ENCODE measurements around the gene VPS18.
"Not testable (repeated sequence)": the region's sequence is repeated elsewhere in the genome, so short reads cannot be mapped to it uniquely, and the experiment has no call there.

The VPS18 gene, protein sequence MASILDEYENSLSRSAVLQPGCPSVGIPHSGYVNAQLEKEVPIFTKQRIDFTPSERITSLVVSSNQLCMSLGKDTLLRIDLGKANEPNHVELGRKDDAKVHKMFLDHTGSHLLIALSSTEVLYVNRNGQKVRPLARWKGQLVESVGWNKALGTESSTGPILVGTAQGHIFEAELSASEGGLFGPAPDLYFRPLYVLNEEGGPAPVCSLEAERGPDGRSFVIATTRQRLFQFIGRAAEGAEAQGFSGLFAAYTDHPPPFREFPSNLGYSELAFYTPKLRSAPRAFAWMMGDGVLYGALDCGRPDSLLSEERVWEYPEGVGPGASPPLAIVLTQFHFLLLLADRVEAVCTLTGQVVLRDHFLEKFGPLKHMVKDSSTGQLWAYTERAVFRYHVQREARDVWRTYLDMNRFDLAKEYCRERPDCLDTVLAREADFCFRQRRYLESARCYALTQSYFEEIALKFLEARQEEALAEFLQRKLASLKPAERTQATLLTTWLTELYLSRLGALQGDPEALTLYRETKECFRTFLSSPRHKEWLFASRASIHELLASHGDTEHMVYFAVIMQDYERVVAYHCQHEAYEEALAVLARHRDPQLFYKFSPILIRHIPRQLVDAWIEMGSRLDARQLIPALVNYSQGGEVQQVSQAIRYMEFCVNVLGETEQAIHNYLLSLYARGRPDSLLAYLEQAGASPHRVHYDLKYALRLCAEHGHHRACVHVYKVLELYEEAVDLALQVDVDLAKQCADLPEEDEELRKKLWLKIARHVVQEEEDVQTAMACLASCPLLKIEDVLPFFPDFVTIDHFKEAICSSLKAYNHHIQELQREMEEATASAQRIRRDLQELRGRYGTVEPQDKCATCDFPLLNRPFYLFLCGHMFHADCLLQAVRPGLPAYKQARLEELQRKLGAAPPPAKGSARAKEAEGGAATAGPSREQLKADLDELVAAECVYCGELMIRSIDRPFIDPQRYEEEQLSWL

DNA sequence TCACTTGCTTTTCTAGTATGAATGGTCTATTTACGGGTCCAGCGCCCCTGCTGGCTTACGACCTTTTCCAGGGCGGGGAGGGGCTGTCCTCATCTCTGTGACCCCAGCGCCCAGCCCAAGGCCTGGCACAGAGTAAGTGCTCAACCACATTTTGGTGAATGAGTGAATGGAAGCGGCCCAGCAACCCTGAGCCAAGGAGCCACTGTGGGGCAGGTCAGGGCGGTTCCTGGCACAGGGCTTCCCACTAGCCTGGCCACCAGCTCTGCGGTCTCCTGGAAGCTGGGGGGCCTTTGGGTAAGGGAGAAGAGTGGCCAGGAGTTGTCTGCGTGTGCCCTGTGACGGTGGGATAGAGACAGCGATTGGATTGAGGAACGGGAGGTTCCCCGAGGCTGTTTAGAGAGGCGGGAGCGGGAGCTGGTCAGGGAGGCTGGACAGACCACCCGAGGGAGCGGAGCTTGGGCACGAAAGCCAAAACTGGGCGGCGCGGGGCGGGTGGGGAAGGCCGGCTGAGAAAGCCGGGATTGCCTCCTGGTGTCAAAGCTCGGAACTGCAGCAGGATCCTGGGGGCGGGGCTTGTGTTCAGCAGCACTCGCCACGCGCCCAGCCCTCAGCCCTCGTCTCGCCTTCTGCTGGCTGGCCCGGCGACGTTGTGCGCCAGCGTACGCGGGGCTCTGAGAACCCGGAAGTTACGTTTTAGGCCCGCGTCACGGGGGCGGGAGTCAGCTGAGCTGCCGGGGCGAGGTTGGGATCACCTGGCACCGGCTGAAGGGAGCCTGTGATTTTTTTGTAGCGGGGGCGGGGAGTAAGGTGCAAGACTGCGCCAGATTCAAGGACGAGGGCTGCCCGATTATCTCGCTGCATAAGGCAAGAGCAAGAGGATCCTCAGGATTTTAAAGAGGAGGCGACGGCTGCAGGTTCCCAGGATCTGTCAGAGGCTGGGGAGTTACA is at the start of gene VPS18:
VPS18 (plus strand) TSS at position 718 of the 948 bp plus-strand sequence. CDS start 319 bp downstream, outside the sequence.
- DNase-seq: peak; percentile 91 to 97

DNA sequence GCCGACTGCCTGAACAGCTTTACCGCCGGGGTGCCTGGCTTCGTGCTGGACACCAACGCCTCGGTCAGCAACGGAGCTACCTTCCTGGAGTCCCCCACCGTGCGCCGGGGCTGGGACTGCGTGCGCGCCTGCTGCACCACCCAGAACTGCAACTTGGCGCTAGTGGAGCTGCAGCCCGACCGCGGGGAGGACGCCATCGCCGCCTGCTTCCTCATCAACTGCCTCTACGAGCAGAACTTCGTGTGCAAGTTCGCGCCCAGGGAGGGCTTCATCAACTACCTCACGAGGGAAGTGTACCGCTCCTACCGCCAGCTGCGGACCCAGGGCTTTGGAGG is 49.6 kb upstream of the VPS18 start:
- DNase-seq: no peak

DNA sequence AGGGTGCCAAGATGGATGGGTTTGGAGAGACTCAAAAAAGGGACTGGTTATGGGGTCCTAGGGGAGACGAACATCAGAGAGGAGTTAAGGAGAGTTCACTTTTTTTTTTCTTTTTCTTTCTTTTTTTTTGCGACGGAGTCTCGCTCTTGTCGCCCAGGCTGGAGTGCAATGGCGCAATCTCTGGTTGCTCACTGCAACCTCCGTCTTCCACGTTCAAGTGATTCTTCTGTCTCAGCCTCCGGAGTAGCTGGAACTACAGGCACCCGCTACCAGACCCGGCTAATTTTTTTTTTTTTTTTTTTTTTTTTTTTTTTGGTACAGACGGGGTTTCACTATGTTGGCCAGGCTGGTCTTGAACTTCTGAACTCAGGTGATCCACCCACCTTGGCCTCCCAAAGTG is 49.2 kb upstream of the VPS18 start:
- DNase-seq: no peak

DNA sequence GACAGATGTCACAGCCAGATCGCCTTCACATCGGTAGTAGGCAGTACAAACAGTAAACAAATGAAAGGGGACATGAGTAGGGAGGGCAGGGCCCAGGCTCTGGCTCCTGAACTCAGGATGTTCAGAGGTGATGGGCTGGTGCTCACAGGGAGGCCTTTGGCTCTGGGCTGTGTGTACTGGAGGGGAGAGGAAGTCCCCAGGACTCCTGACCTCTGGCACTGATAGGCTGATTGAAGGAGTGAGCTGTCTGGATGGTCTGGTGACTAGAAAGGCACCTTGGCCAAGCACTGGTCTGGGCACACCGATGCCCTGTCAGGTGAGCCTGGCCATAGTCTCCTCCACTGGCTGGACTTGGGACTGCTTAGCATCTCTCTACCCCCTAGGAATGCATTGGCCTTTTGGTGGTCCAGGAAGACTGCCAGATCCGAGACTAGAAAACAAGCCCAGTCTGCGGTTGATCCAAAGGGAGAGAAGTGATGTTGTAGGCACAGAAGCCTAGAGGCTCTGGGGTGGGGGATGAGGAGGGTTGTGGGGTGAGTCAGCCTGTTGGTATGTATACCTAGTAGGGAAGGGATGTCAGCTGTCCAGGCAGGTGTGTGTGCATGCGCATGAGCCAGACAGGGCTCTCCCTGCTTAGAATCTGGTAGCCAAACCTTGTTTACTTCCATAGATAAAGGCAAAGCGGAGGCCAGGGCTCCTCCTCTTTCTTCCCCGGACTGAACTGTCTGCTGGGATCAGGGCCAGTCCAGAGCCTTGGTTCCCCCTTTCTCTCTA is 48.6 kb upstream of the VPS18 start:
- no peak for DNase-seq

DNA sequence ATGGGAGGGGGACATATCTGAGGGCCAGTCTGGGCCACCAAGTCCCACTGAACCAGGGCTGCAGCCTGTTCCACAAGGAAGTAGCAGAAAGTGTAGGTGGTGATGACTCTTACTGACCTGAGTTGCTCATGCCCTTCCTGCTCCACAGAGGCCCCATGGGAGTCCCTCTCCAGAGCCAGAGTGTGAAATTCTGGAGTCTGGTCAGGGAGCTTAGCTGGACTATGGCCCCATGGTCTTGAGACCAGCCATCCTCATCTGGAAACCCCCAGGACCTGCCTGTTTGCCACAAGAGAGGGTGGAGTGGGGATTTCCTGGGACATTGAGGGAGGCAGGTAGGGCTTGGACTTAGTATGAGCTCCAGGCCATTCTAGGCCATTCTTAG is 47.4 kb upstream of the VPS18 start:
- no peak for DNase-seq

DNA sequence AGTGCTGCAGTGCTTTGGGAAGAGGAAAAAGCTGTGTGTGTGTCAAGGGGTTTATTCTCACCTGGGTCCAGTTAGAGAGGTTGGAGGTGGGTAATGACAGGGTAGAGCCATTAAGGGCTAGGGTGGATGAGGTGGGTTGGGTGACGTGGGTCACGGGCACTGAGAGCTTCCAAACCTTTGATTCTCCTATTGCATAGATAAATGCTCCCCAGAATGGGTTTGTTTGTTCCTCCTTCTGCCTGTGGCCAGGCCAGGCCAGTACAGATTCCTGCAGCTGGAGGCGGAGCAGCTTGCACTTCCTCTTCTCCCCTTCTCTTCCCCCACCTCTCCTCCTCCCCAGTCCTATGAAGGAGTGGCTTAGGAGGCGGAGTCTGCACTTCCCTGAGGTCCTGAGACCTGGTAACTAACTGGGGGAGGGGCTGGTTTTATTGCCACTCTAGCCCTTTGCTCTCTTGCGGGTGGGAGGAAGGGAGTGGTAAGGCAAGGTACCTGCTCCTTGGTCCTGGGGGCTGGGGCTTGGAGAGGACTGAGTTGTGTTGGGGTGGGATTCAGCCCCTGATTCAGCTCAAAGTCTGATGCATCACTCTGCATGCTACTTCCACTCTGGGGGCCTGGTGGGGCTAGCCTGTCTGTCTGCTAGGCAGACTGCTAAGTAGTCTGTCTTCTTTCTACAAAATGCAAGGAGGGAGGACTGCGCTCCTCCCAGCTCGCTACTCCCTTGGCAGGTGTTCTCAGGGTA is 46.9 kb upstream of the VPS18 start:
- DNase-seq: peak; percentile 27 to 43

DNA sequence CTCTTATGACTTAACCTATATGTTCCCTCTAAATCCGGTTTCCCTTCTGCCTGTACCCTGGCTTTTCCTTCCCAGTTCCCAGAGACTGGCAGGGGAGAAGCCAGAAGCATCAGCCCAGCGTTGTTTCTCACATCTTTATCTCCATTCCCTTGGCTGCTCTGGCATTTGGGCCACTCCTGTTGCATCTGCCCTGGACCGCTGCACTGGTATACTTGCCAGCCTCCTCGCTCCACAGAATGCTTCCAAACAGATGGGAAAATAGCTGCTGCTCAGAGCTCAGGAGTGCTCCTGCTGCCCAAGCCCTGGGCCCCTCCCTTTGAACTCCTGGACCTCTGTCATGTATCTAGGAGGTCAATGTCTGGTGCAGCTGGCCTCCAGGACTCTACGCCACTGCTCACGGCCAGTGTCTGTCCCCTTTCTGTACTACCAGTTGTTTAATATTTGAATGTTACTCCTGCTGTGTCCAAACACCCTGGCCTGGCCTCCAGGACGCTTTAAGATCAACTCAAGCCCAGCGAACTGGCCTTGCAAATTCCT is 43.6 kb upstream of the VPS18 start:
- peak; percentile 54 to 72 for DNase-seq

DNA sequence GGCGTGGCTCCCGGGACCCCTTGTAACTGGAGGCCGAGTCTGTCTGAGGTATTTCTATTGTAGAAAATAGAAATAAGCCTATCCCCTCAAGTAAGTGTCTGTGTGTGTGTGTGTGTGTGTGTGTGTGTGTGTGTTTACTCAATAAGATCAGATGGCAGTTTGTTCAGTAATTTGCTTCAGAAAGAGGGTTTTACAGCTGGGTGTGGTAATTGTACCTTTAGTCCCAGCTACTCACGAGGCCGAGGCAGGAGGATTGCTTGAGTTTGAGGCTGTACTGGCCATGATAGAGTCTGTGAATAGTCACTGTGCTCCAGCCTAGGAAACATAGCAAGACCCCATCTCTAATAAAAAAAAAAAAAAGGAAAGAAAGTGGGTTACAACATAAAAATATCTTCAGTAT is 41.7 kb upstream of the VPS18 start:
- DNase-seq: no peak

DNA sequence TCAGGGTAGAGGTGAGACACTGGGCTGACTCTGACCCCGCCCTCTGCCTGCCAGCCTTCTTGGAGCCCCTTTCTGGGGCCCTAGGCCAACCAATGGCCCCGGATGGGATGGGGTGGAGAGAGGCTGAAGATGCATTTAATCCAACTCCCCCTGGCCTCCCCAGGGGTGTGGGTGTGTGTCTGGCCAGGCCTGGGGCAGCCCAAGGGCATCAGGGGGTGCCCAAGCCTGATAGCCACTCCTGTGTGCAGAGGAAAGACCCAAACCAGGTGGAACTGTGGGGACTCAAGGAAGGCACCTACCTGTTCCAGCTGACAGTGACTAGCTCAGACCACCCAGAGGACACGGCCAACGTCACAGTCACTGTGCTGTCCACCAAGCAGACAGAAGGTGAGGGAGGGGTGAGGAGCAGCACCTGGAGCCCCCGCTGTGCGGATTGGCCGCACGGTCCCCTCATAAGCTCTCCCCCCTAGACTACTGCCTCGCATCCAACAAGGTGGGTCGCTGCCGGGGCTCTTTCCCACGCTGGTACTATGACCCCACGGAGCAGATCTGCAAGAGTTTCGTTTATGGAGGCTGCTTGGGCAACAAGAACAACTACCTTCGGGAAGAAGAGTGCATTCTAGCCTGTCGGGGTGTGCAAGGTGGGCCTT is 40.9 kb upstream of the VPS18 start:
- DNase-seq: no peak

DNA sequence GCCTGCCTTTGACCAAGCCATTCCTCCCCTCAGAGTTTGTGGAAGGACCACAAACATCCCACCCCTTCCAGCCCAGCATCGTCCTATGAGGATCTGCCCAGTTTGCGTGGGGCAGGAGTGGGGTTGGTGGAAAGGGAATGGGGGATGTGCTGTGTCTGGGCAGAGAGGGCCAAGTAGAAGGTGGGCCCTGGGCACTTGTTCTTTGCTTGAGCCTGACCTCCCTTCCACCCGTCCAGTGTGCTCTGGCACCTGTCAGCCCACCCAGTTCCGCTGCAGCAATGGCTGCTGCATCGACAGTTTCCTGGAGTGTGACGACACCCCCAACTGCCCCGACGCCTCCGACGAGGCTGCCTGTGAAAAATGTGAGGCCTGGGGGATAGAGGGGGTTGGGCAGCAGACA is 40.1 kb upstream of the VPS18 start:
- no peak for DNase-seq

DNA sequence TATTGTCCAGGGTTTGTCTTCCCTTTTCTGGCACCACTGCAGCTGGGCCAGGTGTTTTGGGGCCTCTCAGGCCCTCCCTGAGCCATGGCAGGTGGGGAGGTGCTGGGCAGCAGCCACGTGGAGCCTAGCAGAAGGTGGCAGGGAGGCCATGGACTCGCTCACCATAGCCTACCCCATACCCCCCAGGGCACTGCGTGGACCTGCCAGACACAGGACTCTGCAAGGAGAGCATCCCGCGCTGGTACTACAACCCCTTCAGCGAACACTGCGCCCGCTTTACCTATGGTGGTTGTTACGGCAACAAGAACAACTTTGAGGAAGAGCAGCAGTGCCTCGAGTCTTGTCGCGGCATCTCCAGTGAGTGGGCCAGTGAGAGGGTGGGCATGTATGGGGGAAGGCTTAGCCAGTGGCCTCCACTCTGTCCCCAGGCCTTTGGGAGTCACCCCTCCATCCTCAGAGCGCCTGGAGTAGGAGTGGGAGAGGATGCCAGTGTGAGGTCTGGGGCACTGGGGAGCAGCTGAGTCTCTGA is 38.5 kb upstream of the VPS18 start:
- no peak for DNase-seq

DNA sequence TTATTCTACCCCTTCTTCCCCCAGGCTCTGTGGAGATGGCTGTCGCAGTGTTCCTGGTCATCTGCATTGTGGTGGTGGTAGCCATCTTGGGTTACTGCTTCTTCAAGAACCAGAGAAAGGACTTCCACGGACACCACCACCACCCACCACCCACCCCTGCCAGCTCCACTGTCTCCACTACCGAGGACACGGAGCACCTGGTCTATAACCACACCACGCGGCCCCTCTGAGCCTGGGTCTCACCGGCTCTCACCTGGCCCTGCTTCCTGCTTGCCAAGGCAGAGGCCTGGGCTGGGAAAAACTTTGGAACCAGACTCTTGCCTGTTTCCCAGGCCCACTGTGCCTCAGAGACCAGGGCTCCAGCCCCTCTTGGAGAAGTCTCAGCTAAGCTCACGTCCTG is 37.5 kb upstream of the VPS18 start:
- no peak for DNase-seq

DNA sequence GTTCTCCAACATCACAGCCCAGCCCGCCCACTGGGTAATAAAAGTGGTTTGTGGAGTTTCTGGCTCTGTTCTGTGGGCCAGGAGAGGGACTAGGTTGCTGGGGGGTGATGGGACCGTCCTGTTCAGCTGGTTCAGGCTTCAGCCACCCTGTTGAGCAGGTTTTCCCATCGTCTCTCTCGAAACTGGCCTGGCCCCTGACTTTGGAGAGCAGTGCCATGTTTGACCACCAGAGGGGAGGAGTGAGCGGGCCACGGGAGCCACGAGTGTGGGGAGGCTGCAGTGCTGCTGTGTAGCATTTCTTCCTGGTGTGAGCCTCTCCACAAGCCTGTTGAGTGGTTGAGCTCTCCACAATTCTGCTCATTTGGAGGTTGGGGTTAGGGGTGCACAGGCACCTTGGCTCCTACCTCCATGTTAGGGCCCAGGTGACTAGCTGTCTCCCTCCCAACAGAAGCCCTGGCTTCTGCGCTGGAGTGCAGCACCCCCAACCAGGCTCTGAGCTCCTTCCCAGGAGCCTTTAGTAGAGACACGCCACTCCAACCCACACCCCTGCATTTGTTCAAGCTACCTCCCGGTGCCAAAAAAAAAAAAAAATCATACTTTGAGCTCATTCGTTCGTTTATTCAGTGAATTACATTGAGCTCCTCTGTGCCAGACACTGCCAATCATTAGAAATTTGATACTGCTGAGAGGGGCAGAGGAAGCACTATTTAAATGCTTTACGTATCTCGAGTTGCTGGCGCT is 36.5 kb upstream of the VPS18 start:
- DNase-seq: peak; percentile 54 to 70

DNA sequence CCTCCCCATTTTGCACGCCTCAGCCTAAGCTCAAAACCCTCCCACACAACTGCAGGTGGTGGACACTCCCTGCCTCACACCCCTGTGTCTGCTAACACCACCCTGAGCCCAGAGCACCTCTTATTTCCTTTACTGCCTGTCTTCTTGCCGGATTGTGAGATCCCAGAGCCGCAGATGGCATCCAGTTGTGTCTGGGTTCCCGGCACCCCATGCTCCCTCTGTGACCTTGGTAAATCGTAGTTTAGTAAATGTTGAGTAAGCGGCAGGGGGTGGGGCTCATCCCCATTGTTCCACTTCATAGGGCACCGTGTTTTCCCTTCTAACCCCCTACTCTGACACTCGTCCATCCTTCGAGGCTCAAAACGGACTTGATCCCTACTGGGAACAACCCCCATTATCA is 35.5 kb upstream of the VPS18 start:
- DNase-seq: no peak

DNA sequence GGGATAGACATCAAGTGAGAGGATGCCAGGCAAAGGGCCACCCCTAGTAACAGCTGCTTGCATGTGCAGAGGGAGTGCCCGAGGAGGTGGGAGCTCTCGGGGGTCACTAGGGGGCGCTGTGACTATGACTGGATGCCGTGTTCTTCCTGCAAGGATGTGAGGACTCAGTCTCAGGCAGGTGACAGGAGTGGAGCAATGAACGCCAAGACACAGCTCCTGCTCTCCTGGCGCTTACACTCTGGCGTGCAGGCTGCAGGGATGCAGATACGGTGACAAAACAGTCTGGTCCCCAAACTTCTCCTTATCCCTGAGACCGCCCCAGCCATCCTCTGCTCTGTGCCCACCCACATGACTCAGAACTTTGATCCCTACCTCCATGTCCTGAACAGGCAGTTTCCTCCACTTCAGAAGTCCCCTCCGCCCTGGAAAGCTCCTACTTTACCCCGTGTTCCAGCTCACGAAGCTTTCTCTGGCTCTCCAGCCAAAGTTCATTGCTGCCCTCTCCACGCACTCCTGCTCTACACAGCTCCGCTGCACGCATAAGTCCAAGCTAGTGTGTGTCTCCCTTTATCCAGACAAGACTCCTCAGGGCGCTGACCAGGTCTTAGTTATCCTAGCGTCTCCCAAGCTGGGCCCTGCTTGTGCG is 34.9 kb upstream of the VPS18 start:
- peak; percentile 83 to 85 for DNase-seq

DNA sequence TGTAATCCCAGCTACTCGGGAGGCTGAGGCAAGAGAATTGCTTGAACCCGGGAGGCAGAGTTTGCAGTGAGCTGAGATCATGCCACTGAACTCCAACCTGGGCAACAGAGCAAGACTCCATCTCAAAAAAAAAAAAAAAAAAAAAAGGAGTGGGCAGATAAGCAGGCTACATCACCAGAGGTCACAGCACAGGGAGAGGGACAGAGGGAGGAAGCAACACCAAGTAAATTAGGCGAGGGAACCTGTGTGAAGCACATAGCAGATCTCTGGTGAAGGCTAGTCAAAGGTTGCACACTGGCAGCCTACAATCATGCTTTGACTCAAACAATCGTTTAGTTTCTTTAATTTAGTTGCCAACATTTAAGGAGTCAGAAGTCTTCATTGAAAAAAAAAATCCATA is 33.1 kb upstream of the VPS18 start:
- not testable (repeated sequence) for DNase-seq

DNA sequence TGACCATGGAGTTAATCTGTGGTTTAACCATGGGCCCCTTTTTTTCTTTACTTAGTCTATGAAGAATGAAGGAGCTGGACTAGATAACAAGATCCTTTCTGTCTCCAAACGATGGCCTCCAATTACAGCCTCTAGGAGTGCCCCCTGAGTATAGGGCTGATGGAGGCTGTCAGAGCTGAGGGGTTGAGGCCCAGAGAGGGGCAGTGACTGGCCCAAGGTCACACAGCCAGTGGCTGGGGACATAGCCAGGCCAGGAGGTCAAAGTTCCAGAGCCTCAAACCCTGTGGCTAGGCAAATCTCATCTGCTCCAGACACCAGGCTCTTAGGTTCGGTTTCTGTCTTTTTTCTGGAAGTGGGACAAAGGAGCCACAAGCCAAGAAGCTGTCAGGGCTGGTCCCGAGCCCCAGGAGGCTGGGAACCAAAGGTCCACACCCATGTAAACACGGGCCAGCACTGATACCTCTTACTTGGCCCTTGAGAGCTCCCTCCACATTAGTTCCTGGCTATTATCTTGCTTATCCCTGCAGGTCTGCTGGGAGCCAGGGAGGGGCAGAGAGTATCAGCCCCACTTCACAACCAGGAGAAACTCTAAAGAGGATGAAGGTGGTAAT is 30.5 kb upstream of the VPS18 start:
- DNase-seq: no peak

DNA sequence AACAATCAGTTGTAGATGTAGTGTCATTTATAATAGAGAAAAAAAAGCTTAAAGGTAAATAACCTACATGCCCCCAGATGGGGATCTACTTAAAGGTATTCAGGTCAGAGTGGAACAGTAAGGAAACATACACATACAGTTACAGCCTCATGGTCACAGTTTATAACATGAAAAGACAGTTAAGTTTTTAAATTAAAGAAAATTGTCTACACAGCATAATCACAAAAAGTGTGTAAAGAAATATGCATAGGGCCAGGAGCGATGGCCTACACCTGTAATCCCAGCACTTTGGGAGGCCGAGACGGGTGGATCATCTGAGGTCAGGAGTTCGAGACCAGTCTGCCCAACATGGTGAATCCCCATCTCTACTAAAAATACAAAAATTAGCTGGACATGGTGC is 27.1 kb upstream of the VPS18 start:
- DNase-seq: no peak

Measured in NCI-H524 (cell line).